ENCODE data around the gene ERG28.

DNA sequence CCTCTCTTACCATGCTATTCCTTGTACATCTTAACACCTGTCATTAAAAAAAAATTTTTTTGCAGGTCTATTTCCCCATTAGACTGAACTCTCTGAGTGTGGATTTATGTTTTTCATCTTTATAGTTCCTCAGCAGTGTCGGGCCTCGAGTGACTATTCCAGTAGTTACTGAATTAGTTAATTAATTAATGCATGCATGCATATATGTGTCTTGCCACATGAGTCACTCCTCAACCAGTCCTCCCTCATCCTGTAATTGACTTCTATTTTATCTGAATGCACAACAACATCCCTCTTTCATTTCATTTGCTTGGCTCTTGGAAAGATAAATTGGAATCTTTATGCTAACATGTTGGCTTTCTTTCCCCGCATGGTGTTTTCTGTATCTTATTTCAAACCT, 35.6 kb downstream of the ERG28 start:
- TF ChIP-seq EZH2phosphoT487 (IDR thresholded peaks at IDR 0.05; ENCODE audit: insufficient read depth, low read depth) = no peak
- TF ChIP-seq EZH2 (IDR thresholded peaks at IDR 0.05; ENCODE audit: insufficient read depth, poor library complexity, severe bottlenecking) = no peak
